Smooth muscle cell (in vitro differentiated cells): ENCODE results near the gene CHMP1B. TPM values are rescaled to one million over a fixed set of nuclear protein-coding genes. Genes with fewer than 3 reads are reported as not detected.

Experiments
- DNase-seq: peaks from one replicate; lab custom pipeline; 2025; ENCODE audit not compliant: unreplicated experiment; lab: John Stamatoyannopoulos, UW
- H2AFZ ChIP-seq: fragments of 200-600 bp; sonication (generic); 2 replicates; pipeline ENCODE4 v1.6.0; 2016; ENCODE audit warnings: antibody characterized with exemption, low read depth, mild to moderate bottlenecking
- H3F3A ChIP-seq: fragments of 200-600 bp; sonication (generic); 2 replicates; pipeline ENCODE4 v1.6.0; 2017; ENCODE audit warnings: antibody characterized with exemption, low read depth
- H3K27ac ChIP-seq: fragments of 200-600 bp; sonication (generic); 2 replicates; pipeline ENCODE4 v1.5.1; 2016; ENCODE audit warnings: low read depth, mild to moderate bottlenecking
- H3K27me3 ChIP-seq: fragments of 200-600 bp; sonication (generic); 2 replicates; pipeline ENCODE4 v1.6.1; 2016; ENCODE audit warnings: low read depth, mild to moderate bottlenecking
- H3K36me3 ChIP-seq: fragments of 200-600 bp; sonication (generic); 2 replicates; pipeline ENCODE4 v1.5.1; 2016; ENCODE audit warnings: low read depth
- H3K4me1 ChIP-seq: fragments of 200-600 bp; sonication (generic); 2 replicates; pipeline ENCODE4 v1.5.1; 2016; ENCODE audit warnings: low read depth
- H3K4me2 ChIP-seq: fragments of 200-600 bp; sonication (generic); 2 replicates; pipeline ENCODE4 v1.6.0; 2016; ENCODE audit warnings: mild to moderate bottlenecking
- H3K4me3 ChIP-seq: fragments of 200-600 bp; sonication (generic); 2 replicates; pipeline ENCODE4 v1.5.1; 2016; ENCODE audit warnings: mild to moderate bottlenecking
- H3K79me2 ChIP-seq: fragments of 200-600 bp; sonication (generic); 2 replicates; pipeline ENCODE4 v1.6.0; 2016; ENCODE audit warnings: low read depth, mild to moderate bottlenecking
- H3K9ac ChIP-seq: fragments of 200-600 bp; sonication (generic); 2 replicates; pipeline ENCODE4 v1.6.0; 2016; ENCODE audit warnings: low read depth
- H3K9me3 ChIP-seq: fragments of 200-600 bp; sonication (generic); replicated peaks from 2 replicates; pipeline ENCODE4 v1.5.1; 2016; ENCODE audit warnings: low read depth
- H4K20me1 ChIP-seq: fragments of 200-600 bp; sonication (generic); 2 replicates; pipeline ENCODE4 v1.6.0; 2016; ENCODE audit warnings: low read depth
- CTCF ChIP-seq: fragments of 200-600 bp; sonication (generic); IDR thresholded peaks from 2 replicates; pipeline ENCODE4 v1.5.1; 2017; ENCODE audit warnings: borderline replicate concordance, mild to moderate bottlenecking, antibody characterized with exemption; ENCODE audit not compliant: insufficient read depth, poor library complexity, severe bottlenecking
- WGBS: methylation state at CpG from one replicate; pipeline ENCODE4 v1.1.7; 2016; ENCODE audit warnings: low lambda C conversion rate; 5-methylcytosine and 5-hydroxymethylcytosine counted together
- polyA plus RNA-seq: library from polyadenylated mRNA; unstranded; fragments of >200 nt; fragmentation: Nextera tagmentation; extraction: Ambion mirVana; gene quantifications from 2 replicates; pipeline ENCODE4 v1.2.1, GENCODE V29; 2016
- total RNA-seq: library from RNA; depleted of rRNA; stranded (reverse); fragments of >200 nt; gene quantifications from 2 replicates; pipeline ENCODE4 v1.2.3, GENCODE V29; 2014

The CHMP1B gene
- total and polyA plus RNA-seq, 2 experiments from 2014 or later, result 35.6 to 54.6 TPM

GRCh38 chr18:11897781-11898180 lies 46.6 kb downstream of the CHMP1B start:
- 71% methylated on average over 1 of the region's 1 CpG for WGBS
- Histone ChIP-seq H3K36me3 (no peaks in the 10 kb centered on the region), H4K20me1 (no peaks in the 10 kb centered on the region), H3K27me3 (no peaks in the 10 kb centered on the region), H3K4me2 (no peak overlapping the region), H3K9ac (no peak overlapping the region), H3K27ac (no peak overlapping the region), H3K4me1 (no peaks in the 10 kb centered on the region), H3F3A (no peaks in the 10 kb centered on the region), H3K4me3 (no peak overlapping the region), H3K79me2 (no peaks in the 10 kb centered on the region), H3K9me3 (no peaks in the 10 kb centered on the region), H2AFZ (no peak overlapping the region)
- no peak for TF ChIP-seq CTCF
- DNase-seq, result no peak

- Histone ChIP-seq H3K79me2 (no peaks in the 10 kb centered on the region), H3K27ac (no peak overlapping the region), H3K9me3 (no peaks in the 10 kb centered on the region), H3K4me3 (no peak overlapping the region), H3K4me1 (no peaks in the 10 kb centered on the region), H2AFZ (no peak overlapping the region), H3K27me3 (no peaks in the 10 kb centered on the region), H3F3A (no peaks in the 10 kb centered on the region), H3K9ac (no peak overlapping the region), H3K4me2 (no peak overlapping the region), H3K36me3 (no peaks in the 10 kb centered on the region), H4K20me1 (no peaks in the 10 kb centered on the region)
- DNase-seq, result no peak
- no peak for TF ChIP-seq CTCF
- 94% methylated on average over 3 of the region's 3 CpGs for WGBS
Measured at GRCh38 chr18:11899063-11899462, 47.9 kb downstream of the CHMP1B start.

- Histone ChIP-seq H3K9ac (no peak overlapping the region), H3K27me3 (no peaks in the 10 kb centered on the region), H4K20me1 (no peaks in the 10 kb centered on the region), H3K4me1 (no peaks in the 10 kb centered on the region), H3K4me3 (no peak overlapping the region), H2AFZ (no peak overlapping the region), H3K9me3 (no peaks in the 10 kb centered on the region), H3K4me2 (no peak overlapping the region), H3F3A (no peaks in the 10 kb centered on the region), H3K27ac (no peak overlapping the region), H3K36me3 (no peaks in the 10 kb centered on the region), H3K79me2 (no peaks in the 10 kb centered on the region)
- WGBS, result 84% methylated on average over 5 of the region's 5 CpGs
- no peak for TF ChIP-seq CTCF
- DNase-seq, result no peak
Measured at GRCh38 chr18:11901826-11902438, 50.7 kb downstream of the CHMP1B start.
